Measurements from ENCODE around the gene CCT6B.
"Not testable (repeated sequence)": the region's sequence is repeated elsewhere in the genome, so short reads cannot be mapped to it uniquely, and the experiment has no call there.

CCT6B gene

GRCh38 chr17:34950780-34951179 lies 10.5 kb downstream of the CCT6B start:
- H3K36me3 ChIP-seq (ENCODE audit: insufficient read depth, low read length); H3K4me1 ChIP-seq (ENCODE audit: insufficient read depth, low read length); H3K9me3 ChIP-seq (ENCODE audit: control insufficient read depth, insufficient read depth, low read length); H3K9ac ChIP-seq (ENCODE audit: low read depth, low read length): not testable (repeated sequence)

- H3K4me1 ChIP-seq (ENCODE audit: insufficient read depth, low read length): no peaks in the 10 kb centered on the region
- no peaks in the 10 kb centered on the region for H3K36me3 ChIP-seq (ENCODE audit: insufficient read depth, low read length)
- H3K9me3 ChIP-seq (ENCODE audit: control insufficient read depth, insufficient read depth, low read length): peaks cover 5% of the 10 kb centered on the region; the same call in 1 of the 2 replicates
- H3K9ac ChIP-seq (ENCODE audit: low read depth, low read length): no peak overlapping the region
Observed at GRCh38 chr17:34930283-34930682, 31.0 kb downstream of the CCT6B start.

GRCh38 chr17:34926661-34927060 lies 34.6 kb downstream of the CCT6B start:
- H3K9me3 ChIP-seq (ENCODE audit: control insufficient read depth, insufficient read depth, low read length): peaks cover 5% of the 10 kb centered on the region; the same call in 1 of the 2 replicates
- no peak overlapping the region for H3K9ac ChIP-seq (ENCODE audit: low read depth, low read length)
- H3K36me3 ChIP-seq (ENCODE audit: insufficient read depth, low read length): no peaks in the 10 kb centered on the region
- no peaks in the 10 kb centered on the region for H3K4me1 ChIP-seq (ENCODE audit: insufficient read depth, low read length)

GRCh38 chr17:34920676-34921075 lies 40.6 kb downstream of the CCT6B start:
- H3K36me3 ChIP-seq (ENCODE audit: insufficient read depth, low read length): no peaks in the 10 kb centered on the region
- no peaks in the 10 kb centered on the region for H3K4me1 ChIP-seq (ENCODE audit: insufficient read depth, low read length)
- no peaks in the 10 kb centered on the region for H3K9me3 ChIP-seq (ENCODE audit: control insufficient read depth, insufficient read depth, low read length)
- no peak overlapping the region for H3K9ac ChIP-seq (ENCODE audit: low read depth, low read length)

- Histone ChIP-seq H3K36me3 (ENCODE audit: insufficient read depth, low read length) (no peaks in the 10 kb centered on the region), H3K4me1 (ENCODE audit: insufficient read depth, low read length) (no peaks in the 10 kb centered on the region), H3K9me3 (ENCODE audit: control insufficient read depth, insufficient read depth, low read length) (no peaks in the 10 kb centered on the region), H3K9ac (ENCODE audit: low read depth, low read length) (no peak overlapping the region)
Observed at GRCh38 chr17:34917381-34917780, 43.9 kb downstream of the CCT6B start.

GRCh38 chr17:34916120-34916519 lies 45.1 kb downstream of the CCT6B start:
- no peaks in the 10 kb centered on the region for H3K4me1 ChIP-seq (ENCODE audit: insufficient read depth, low read length)
- H3K36me3 ChIP-seq (ENCODE audit: insufficient read depth, low read length): no peaks in the 10 kb centered on the region
- H3K9me3 ChIP-seq (ENCODE audit: control insufficient read depth, insufficient read depth, low read length): no peaks in the 10 kb centered on the region
- no peak overlapping the region for H3K9ac ChIP-seq (ENCODE audit: low read depth, low read length)

GRCh38 chr17:34913001-34913400 lies 48.3 kb downstream of the CCT6B start:
- no peaks in the 10 kb centered on the region for H3K36me3 ChIP-seq (ENCODE audit: insufficient read depth, low read length)
- H3K4me1 ChIP-seq (ENCODE audit: insufficient read depth, low read length): no peaks in the 10 kb centered on the region
- no peaks in the 10 kb centered on the region for H3K9me3 ChIP-seq (ENCODE audit: control insufficient read depth, insufficient read depth, low read length)
- H3K9ac ChIP-seq (ENCODE audit: low read depth, low read length): no peak overlapping the region

- Histone ChIP-seq H3K36me3 (ENCODE audit: insufficient read depth, low read length) (no peaks in the 10 kb centered on the region), H3K9me3 (ENCODE audit: control insufficient read depth, insufficient read depth, low read length) (no peaks in the 10 kb centered on the region), H3K4me1 (ENCODE audit: insufficient read depth, low read length) (no peaks in the 10 kb centered on the region), H3K9ac (ENCODE audit: low read depth, low read length) (no peak overlapping the region)
Observed at GRCh38 chr17:34909040-34909439, 52.2 kb downstream of the CCT6B start.

- H3K36me3 ChIP-seq (ENCODE audit: insufficient read depth, low read length): no peaks in the 10 kb centered on the region
- H3K4me1 ChIP-seq (ENCODE audit: insufficient read depth, low read length): no peaks in the 10 kb centered on the region
- H3K9me3 ChIP-seq (ENCODE audit: control insufficient read depth, insufficient read depth, low read length): no peaks in the 10 kb centered on the region
- H3K9ac ChIP-seq (ENCODE audit: low read depth, low read length): no peak overlapping the region
Observed at GRCh38 chr17:34902831-34903547, 58.3 kb downstream of the CCT6B start.

GRCh38 chr17:34899643-34900291 lies 61.5 kb downstream of the CCT6B start:
- no peaks in the 10 kb centered on the region for H3K36me3 ChIP-seq (ENCODE audit: insufficient read depth, low read length)
- H3K9me3 ChIP-seq (ENCODE audit: control insufficient read depth, insufficient read depth, low read length): no peaks in the 10 kb centered on the region
- H3K4me1 ChIP-seq (ENCODE audit: insufficient read depth, low read length): no peaks in the 10 kb centered on the region
- H3K9ac ChIP-seq (ENCODE audit: low read depth, low read length): no peak overlapping the region

- H3K9me3 ChIP-seq (ENCODE audit: control insufficient read depth, insufficient read depth, low read length): no peaks in the 10 kb centered on the region
- no peaks in the 10 kb centered on the region for H3K4me1 ChIP-seq (ENCODE audit: insufficient read depth, low read length)
- H3K9ac ChIP-seq (ENCODE audit: low read depth, low read length): no peak overlapping the region
- no peaks in the 10 kb centered on the region for H3K36me3 ChIP-seq (ENCODE audit: insufficient read depth, low read length)
Observed at GRCh38 chr17:34895383-34895782, 65.9 kb downstream of the CCT6B start.

GRCh38 chr17:34894964-34895363 lies 66.3 kb downstream of the CCT6B start:
- Histone ChIP-seq H3K4me1 (ENCODE audit: insufficient read depth, low read length) (no peaks in the 10 kb centered on the region), H3K36me3 (ENCODE audit: insufficient read depth, low read length) (no peaks in the 10 kb centered on the region), H3K9ac (ENCODE audit: low read depth, low read length) (no peak overlapping the region), H3K9me3 (ENCODE audit: control insufficient read depth, insufficient read depth, low read length) (no peaks in the 10 kb centered on the region)

GRCh38 chr17:34892461-34893249 lies 68.6 kb downstream of the CCT6B start:
- H3K9ac ChIP-seq (ENCODE audit: low read depth, low read length): no peak overlapping the region
- no peaks in the 10 kb centered on the region for H3K9me3 ChIP-seq (ENCODE audit: control insufficient read depth, insufficient read depth, low read length)
- no peaks in the 10 kb centered on the region for H3K4me1 ChIP-seq (ENCODE audit: insufficient read depth, low read length)
- no peaks in the 10 kb centered on the region for H3K36me3 ChIP-seq (ENCODE audit: insufficient read depth, low read length)

GRCh38 chr17:34886831-34887230 lies 74.4 kb downstream of the CCT6B start:
- Histone ChIP-seq H3K9ac (ENCODE audit: low read depth, low read length) (no peak overlapping the region), H3K9me3 (ENCODE audit: control insufficient read depth, insufficient read depth, low read length) (no peaks in the 10 kb centered on the region), H3K4me1 (ENCODE audit: insufficient read depth, low read length) (0 out of 2 replicates have a peak, but pooled peaks cover 4% of the 10 kb centered on the region), H3K36me3 (ENCODE audit: insufficient read depth, low read length) (no peaks in the 10 kb centered on the region)
